Measurements from ENCODE around the gene CAMP.

GRCh38 chr3:48219543-48219942 is 3.8 kb upstream of the CAMP start:
- TF ChIP-seq CTCF (IDR thresholded peaks at IDR 0.05), result no peak
- no peak for TF ChIP-seq POLR2A (IDR thresholded peaks at IDR 0.05)
- no peak for TF ChIP-seq POLR2AphosphoS5 (IDR thresholded peaks at IDR 0.05)
- no peak for TF ChIP-seq EP300 (IDR thresholded peaks at IDR 0.05)

Measured in suprapubic skin (tissue), 4 donors.